SK-N-SH treated with all-trans-retinoic acid at 6 μM for 48 hours (cell line): ENCODE data around the gene OR2B6.

ENCODE experiments used
- ARNTL ChIP-seq: fragments of 450-650 bp; formaldehyde crosslinking; IDR thresholded peaks from 2 replicates; pipeline ENCODE4 v1.5.0; 2020; ENCODE audit warnings: low read depth, mild to moderate bottlenecking, moderate library complexity, borderline replicate concordance
- BACH2 ChIP-seq: fragments of 250-450 bp; sonication (Bioruptor Pico); IDR thresholded peaks from 2 replicates; pipeline ENCODE4 v1.9.0; 2021; ENCODE audit warnings: mild to moderate bottlenecking, borderline replicate concordance
- CSDC2 ChIP-seq: fragments of 250-450 bp; sonication (Bioruptor Pico); IDR thresholded peaks from 2 replicates; pipeline ENCODE4 v1.5.0; 2020; ENCODE audit warnings: mild to moderate bottlenecking, moderate library complexity
- ESRRG ChIP-seq: fragments of 250-450 bp; sonication (Bioruptor Pico); IDR thresholded peaks from 2 replicates; pipeline ENCODE4 v1.6.1; 2021; ENCODE audit warnings: mild to moderate bottlenecking
- ISL1 ChIP-seq: fragments of 250-450 bp; sonication (Bioruptor Pico); IDR thresholded peaks from 2 replicates; pipeline ENCODE4 v2.1.2; 2022; ENCODE audit warnings: mild to moderate bottlenecking, moderate library complexity
- OSR1 ChIP-seq: fragments of 250-450 bp; sonication (Bioruptor Pico); IDR thresholded peaks from 2 replicates; pipeline ENCODE4 v1.8.0; 2022; ENCODE audit warnings: moderate library complexity, mild to moderate bottlenecking, inconsistent platforms
- RARB ChIP-seq: fragments of 250-450 bp; sonication (Bioruptor Pico); IDR thresholded peaks from 2 replicates; pipeline ENCODE4 v1.8.0; 2021; ENCODE audit warnings: mild to moderate bottlenecking, moderate library complexity
- SNAI2 ChIP-seq: fragments of 250-450 bp; sonication (Bioruptor Pico); IDR thresholded peaks from 2 replicates; pipeline ENCODE4 v1.5.0; 2020; ENCODE audit warnings: mild to moderate bottlenecking, moderate library complexity
- ZNF565 ChIP-seq: fragments of 450-650 bp; formaldehyde crosslinking; conservative IDR thresholded peaks from 2 replicates; pipeline ENCODE4 v1.5.0; 2020; ENCODE audit warnings: low read depth, mild to moderate bottlenecking, moderate library complexity
- TF ChIP-seq, protein P1 (sequence below): fragments of 250-450 bp; sonication (Bioruptor Pico); IDR thresholded peaks from 2 replicates; pipeline ENCODE4 v1.5.0; 2020; ENCODE audit warnings: mild to moderate bottlenecking, moderate library complexity
- TF ChIP-seq, protein P2 (sequence below): fragments of 250-450 bp; sonication (Bioruptor Pico); IDR thresholded peaks from 2 replicates; pipeline ENCODE4 v1.8.0; 2020; ENCODE audit warnings: mild to moderate bottlenecking, moderate library complexity, borderline replicate concordance
- TF ChIP-seq, protein P3 (sequence below): fragments of 250-450 bp; sonication (Bioruptor Pico); IDR thresholded peaks from 2 replicates; pipeline ENCODE4 v1.5.1; 2020; ENCODE audit warnings: low read depth, mild to moderate bottlenecking, moderate library complexity

DNA sequence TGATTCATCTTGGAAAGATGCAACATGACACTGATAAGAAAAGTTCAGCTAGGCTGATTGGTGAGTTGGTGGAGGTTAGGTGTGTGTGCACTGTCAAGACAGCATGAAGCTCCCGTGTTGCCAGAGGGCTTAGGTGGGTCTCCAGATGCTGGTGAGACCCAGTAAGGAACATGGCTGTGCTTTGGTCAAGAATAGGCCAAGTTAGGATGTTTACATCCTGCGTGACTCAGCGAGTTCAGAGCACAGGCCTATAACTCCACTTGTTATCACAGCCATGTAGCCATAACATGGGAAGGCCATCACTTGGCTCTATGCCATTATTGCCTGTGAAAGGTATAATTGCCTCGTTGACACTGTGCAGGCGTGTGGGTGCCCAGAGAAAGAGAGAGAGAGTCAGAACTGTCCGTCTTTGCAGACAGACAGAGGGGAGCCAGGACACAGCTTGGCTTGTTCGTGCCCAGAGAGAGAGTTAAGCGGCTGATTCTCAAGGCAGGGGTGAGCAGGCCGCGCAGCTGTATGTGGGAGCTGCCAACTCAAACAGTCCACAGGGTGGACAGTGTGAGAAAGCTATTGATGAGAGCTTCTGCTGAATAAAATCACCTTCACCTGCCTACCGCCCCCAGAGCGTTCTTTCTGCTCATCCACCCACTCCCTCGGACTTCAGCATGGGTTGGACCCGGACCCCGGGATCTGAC, 43.5 kb downstream of the OR2B6 start:
- TF ChIP-seq ARNTL (CRISPR knock-in tag) (no peak), CSDC2 (CRISPR knock-in tag) (no peak), ESRRG (CRISPR knock-in tag) (no peak), ISL1 (no peak), ZNF565 (CRISPR knock-in tag) (no peak), SNAI2 (no peak), BACH2 (CRISPR knock-in tag) (no peak), RARB (CRISPR knock-in tag) (no peak), OSR1 (no peak)
- TF ChIP-seq, protein P1, sequence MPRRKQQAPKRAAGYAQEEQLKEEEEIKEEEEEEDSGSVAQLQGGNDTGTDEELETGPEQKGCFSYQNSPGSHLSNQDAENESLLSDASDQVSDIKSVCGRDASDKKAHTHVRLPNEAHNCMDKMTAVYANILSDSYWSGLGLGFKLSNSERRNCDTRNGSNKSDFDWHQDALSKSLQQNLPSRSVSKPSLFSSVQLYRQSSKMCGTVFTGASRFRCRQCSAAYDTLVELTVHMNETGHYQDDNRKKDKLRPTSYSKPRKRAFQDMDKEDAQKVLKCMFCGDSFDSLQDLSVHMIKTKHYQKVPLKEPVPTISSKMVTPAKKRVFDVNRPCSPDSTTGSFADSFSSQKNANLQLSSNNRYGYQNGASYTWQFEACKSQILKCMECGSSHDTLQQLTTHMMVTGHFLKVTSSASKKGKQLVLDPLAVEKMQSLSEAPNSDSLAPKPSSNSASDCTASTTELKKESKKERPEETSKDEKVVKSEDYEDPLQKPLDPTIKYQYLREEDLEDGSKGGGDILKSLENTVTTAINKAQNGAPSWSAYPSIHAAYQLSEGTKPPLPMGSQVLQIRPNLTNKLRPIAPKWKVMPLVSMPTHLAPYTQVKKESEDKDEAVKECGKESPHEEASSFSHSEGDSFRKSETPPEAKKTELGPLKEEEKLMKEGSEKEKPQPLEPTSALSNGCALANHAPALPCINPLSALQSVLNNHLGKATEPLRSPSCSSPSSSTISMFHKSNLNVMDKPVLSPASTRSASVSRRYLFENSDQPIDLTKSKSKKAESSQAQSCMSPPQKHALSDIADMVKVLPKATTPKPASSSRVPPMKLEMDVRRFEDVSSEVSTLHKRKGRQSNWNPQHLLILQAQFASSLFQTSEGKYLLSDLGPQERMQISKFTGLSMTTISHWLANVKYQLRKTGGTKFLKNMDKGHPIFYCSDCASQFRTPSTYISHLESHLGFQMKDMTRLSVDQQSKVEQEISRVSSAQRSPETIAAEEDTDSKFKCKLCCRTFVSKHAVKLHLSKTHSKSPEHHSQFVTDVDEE = no peak
- TF ChIP-seq, protein P2, sequence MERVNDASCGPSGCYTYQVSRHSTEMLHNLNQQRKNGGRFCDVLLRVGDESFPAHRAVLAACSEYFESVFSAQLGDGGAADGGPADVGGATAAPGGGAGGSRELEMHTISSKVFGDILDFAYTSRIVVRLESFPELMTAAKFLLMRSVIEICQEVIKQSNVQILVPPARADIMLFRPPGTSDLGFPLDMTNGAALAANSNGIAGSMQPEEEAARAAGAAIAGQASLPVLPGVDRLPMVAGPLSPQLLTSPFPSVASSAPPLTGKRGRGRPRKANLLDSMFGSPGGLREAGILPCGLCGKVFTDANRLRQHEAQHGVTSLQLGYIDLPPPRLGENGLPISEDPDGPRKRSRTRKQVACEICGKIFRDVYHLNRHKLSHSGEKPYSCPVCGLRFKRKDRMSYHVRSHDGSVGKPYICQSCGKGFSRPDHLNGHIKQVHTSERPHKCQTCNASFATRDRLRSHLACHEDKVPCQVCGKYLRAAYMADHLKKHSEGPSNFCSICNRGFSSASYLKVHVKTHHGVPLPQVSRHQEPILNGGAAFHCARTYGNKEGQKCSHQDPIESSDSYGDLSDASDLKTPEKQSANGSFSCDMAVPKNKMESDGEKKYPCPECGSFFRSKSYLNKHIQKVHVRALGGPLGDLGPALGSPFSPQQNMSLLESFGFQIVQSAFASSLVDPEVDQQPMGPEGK (CRISPR knock-in tag) = no peak
- TF ChIP-seq, protein P3, sequence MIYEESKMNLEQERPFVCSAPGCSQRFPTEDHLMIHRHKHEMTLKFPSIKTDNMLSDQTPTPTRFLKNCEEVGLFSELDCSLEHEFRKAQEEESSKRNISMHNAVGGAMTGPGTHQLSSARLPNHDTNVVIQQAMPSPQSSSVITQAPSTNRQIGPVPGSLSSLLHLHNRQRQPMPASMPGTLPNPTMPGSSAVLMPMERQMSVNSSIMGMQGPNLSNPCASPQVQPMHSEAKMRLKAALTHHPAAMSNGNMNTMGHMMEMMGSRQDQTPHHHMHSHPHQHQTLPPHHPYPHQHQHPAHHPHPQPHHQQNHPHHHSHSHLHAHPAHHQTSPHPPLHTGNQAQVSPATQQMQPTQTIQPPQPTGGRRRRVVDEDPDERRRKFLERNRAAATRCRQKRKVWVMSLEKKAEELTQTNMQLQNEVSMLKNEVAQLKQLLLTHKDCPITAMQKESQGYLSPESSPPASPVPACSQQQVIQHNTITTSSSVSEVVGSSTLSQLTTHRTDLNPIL (CRISPR knock-in tag) = no peak
